ENCODE data around the gene HAVCR2. TPM values are rescaled to one million over a fixed set of nuclear protein-coding genes. Genes with fewer than 3 reads are reported as not detected.

Gene HAVCR2
- polyA plus RNA-seq, 1 of the 3 experiments (the other 2 are of a cell fraction) = 0.12 TPM

- ChIA-PET POLR2A (no interaction called here), CTCF (interaction anchor here (1.3 kb wide), 1 partner anchor 10 kb away, joined by 4 read pairs; no protein-coding TSS in a partner anchor)
- no peak overlapping the region for H2AFZ ChIP-seq (ENCODE audit: low read depth)
- H3K9ac ChIP-seq = no peak overlapping the region
- no peak for DNase-seq
- H3K9me2 ChIP-seq = no peaks in the 10 kb centered on the region
- H3K4me2 ChIP-seq = no peak overlapping the region
- TF ChIP-seq REST (IDR thresholded peaks at IDR 0.05; ENCODE audit: low read depth, low read length) = no peak
- no peak for TF ChIP-seq EP300 (IDR thresholded peaks at IDR 0.05; ENCODE audit: borderline replicate concordance in 1 of 2, low read depth in 1 of 2, low read length in 1 of 2)
- no peak for TF ChIP-seq MXI1 (IDR thresholded peaks at IDR 0.05; ENCODE audit: low read depth, low read length)
- TF ChIP-seq IRF3 (IDR thresholded peaks at IDR 0.05; ENCODE audit: low read depth, low read length) = no peak
- TF ChIP-seq PBX3 (IDR thresholded peaks at IDR 0.05) = no peak
- no peak for TF ChIP-seq POLR2AphosphoS5 (IDR thresholded peaks at IDR 0.05; ENCODE audit: low read depth, low read length)
- TF ChIP-seq GATA2 (CRISPR knock-in tag; IDR thresholded peaks at IDR 0.05) = no peak
- no peak for TF ChIP-seq TEAD4 (IDR thresholded peaks at IDR 0.05; ENCODE audit: borderline replicate concordance, insufficient read depth)
- TF ChIP-seq FOXM1 (IDR thresholded peaks at IDR 0.05; ENCODE audit: low read depth) = no peak
- no peak for TF ChIP-seq USF1 (IDR thresholded peaks at IDR 0.05; ENCODE audit: borderline replicate concordance, low read depth)
- no peak for TF ChIP-seq JUND (IDR thresholded peaks at IDR 0.05)
- no peak for TF ChIP-seq TCF12 (IDR thresholded peaks at IDR 0.05)
- TF ChIP-seq TAF1 (IDR thresholded peaks at IDR 0.05; ENCODE audit: borderline replicate concordance, low read depth, low read length) = no peak
- no peak for TF ChIP-seq CTCF (IDR thresholded peaks at IDR 0.05)
- TF ChIP-seq FOSL2 (IDR thresholded peaks at IDR 0.05; ENCODE audit: borderline replicate concordance, low read depth) = no peak
- no peaks in the 10 kb centered on the region for H3F3A ChIP-seq (replicated peaks; ENCODE audit: insufficient read depth)
- H3K27ac ChIP-seq (ENCODE audit: low read depth in 2 of 2, low read length in 1 of 2) = no peak overlapping the region
- H3K27me3 ChIP-seq (ENCODE audit: insufficient read depth) = no peaks in the 10 kb centered on the region
- H3K4me3 ChIP-seq (ENCODE audit: low read depth in 2 of 2, low read length in 1 of 2) = no peak overlapping the region
- H3K79me2 ChIP-seq (ENCODE audit: insufficient read depth) = no peaks in the 10 kb centered on the region
- H3K36me3 ChIP-seq (replicated peaks in 1 of 2; ENCODE audit: control insufficient read depth in 1 of 2, insufficient read depth in 2 of 2, low read length in 1 of 2) = no peaks in the 10 kb centered on the region
- no peaks in the 10 kb centered on the region for H4K20me1 ChIP-seq (ENCODE audit: insufficient read depth)
- no peaks in the 10 kb centered on the region for H3K4me1 ChIP-seq (ENCODE audit: control insufficient read depth in 1 of 2, insufficient read depth in 2 of 2, low read depth in 1 of 2, low read length in 1 of 2)
- WGBS (ENCODE audit: low lambda C conversion rate) = 27% methylated on average over 3 of the region's 3 CpGs
- H3K9me3 ChIP-seq = no peaks in the 10 kb centered on the region
Observed at GRCh38 chr5:157072508-157072907, 36.3 kb downstream of the HAVCR2 start.

All from SK-N-SH (cell line).